H9 (cell line): ENCODE data around the gene YPEL4. TPM values are rescaled to one million over a fixed set of nuclear protein-coding genes. Genes with fewer than 3 reads are reported as not detected.

ENCODE experiments used
- DNase-seq: peaks from one replicate; pipeline ENCODE4 v3.0.0-alpha.2; 2017
- H2AFZ ChIP-seq: one replicate; pipeline ENCODE4 v1.6.1; 2013; ENCODE audit warnings: mild to moderate bottlenecking, low read length, control low read depth, moderate library complexity
- H2AK5ac ChIP-seq: 2 replicates; pipeline ENCODE4 v1.6.1; 2013; ENCODE audit warnings: low read length, control low read depth, mixed read lengths; ENCODE audit not compliant: insufficient read length
- H2BK120ac ChIP-seq: one replicate; pipeline ENCODE4 v1.6.1; 2013; ENCODE audit warnings: low read depth, mild to moderate bottlenecking, low read length, control low read depth, inconsistent platforms; ENCODE audit not compliant: poor library complexity, severe bottlenecking
- H2BK12ac ChIP-seq: 2 replicates; pipeline ENCODE4 v1.6.1; 2013; ENCODE audit warnings: low read length, control low read depth, mixed read lengths, low read depth; ENCODE audit not compliant: insufficient read length
- H2BK15ac ChIP-seq: 2 replicates; pipeline ENCODE4 v1.6.1; 2013; ENCODE audit warnings: low read depth, low read length, control low read depth
- H2BK20ac ChIP-seq: one replicate; pipeline ENCODE4 v1.6.1; 2013; ENCODE audit warnings: low read depth, mild to moderate bottlenecking, low read length, control low read depth, inconsistent platforms; ENCODE audit not compliant: poor library complexity, severe bottlenecking
- H2BK5ac ChIP-seq: 2 replicates; pipeline ENCODE4 v1.6.1; 2013; ENCODE audit warnings: low read length, control low read depth, mixed read lengths; ENCODE audit not compliant: insufficient read length
- H3K14ac ChIP-seq: 2 replicates; pipeline ENCODE4 v1.6.1; 2013; ENCODE audit warnings: low read length, control low read depth; ENCODE audit not compliant: insufficient read depth
- H3K18ac ChIP-seq: 2 replicates; pipeline ENCODE4 v1.6.1; 2013; ENCODE audit warnings: low read depth, mild to moderate bottlenecking, mixed read lengths, low read length, control low read depth; ENCODE audit not compliant: insufficient read length
- H3K23ac ChIP-seq: 2 replicates; pipeline ENCODE4 v1.6.1; 2013; ENCODE audit warnings: low read length, control low read depth, mixed read lengths, low read depth; ENCODE audit not compliant: insufficient read length
- H3K23me2 ChIP-seq: 2 replicates; pipeline ENCODE4 v1.6.1; 2013; ENCODE audit warnings: low read depth, mild to moderate bottlenecking, mixed read lengths, low read length, control low read depth; ENCODE audit not compliant: insufficient read length, poor library complexity, severe bottlenecking
- H3K27ac ChIP-seq: 2 replicates; pipeline ENCODE4 v1.5.1; 2013; ENCODE audit warnings: low read length, control low read depth, mixed read lengths, low read depth; ENCODE audit not compliant: insufficient read length
- H3K27me3 ChIP-seq: 2 replicates; pipeline ENCODE4 v1.6.1; 2013; ENCODE audit warnings: low read length, control low read depth, inconsistent platforms; ENCODE audit not compliant: insufficient read depth
- H3K4ac ChIP-seq: 2 replicates; pipeline ENCODE4 v1.6.1; 2013; ENCODE audit warnings: low read depth, mild to moderate bottlenecking, control low read depth, inconsistent platforms, low read length, moderate library complexity
- H3K4me1 ChIP-seq: 2 replicates; pipeline ENCODE4 v1.6.1; 2013; ENCODE audit warnings: low read length, control low read depth, inconsistent platforms; ENCODE audit not compliant: insufficient read depth
- H3K4me2 ChIP-seq: 2 replicates; pipeline ENCODE4 v1.6.1; 2013; ENCODE audit warnings: low read length, control low read depth, mixed read lengths; ENCODE audit not compliant: insufficient read length, insufficient read depth
- H3K56ac ChIP-seq: 2 replicates; pipeline ENCODE4 v1.6.1; 2013; ENCODE audit warnings: low read depth, mild to moderate bottlenecking, mixed read lengths, low read length, control low read depth; ENCODE audit not compliant: insufficient read length
- H3K79me1 ChIP-seq: 2 replicates; pipeline ENCODE4 v1.6.1; 2013; ENCODE audit warnings: low read depth, mild to moderate bottlenecking, moderate library complexity, low read length, control low read depth, inconsistent platforms; ENCODE audit not compliant: insufficient read depth, poor library complexity, severe bottlenecking
- H3K79me2 ChIP-seq: 2 replicates; pipeline ENCODE4 v1.6.1; 2013; ENCODE audit warnings: low read length, control low read depth, inconsistent platforms; ENCODE audit not compliant: insufficient read depth
- H3K9ac ChIP-seq: 2 replicates; pipeline ENCODE4 v1.6.1; 2013; ENCODE audit warnings: low read length, control low read depth, mixed read lengths; ENCODE audit not compliant: insufficient read length; ENCODE audit errors: extremely low read depth
- H3K9me3 ChIP-seq: one replicate; pipeline ENCODE4 v1.6.1; 2013; ENCODE audit warnings: low read depth, low read length, inconsistent platforms; ENCODE audit not compliant: control insufficient read depth
- H3T11ph ChIP-seq: one replicate; pipeline ENCODE4 v1.6.1; 2013; ENCODE audit warnings: mild to moderate bottlenecking, low read length, control low read depth, inconsistent platforms
- H4K20me1 ChIP-seq: one replicate; pipeline ENCODE4 v1.6.1; 2013; ENCODE audit not compliant: control insufficient read depth, insufficient read length, insufficient read depth
- H4K5ac ChIP-seq: 2 replicates; pipeline ENCODE4 v1.6.1; 2013; ENCODE audit warnings: low read depth, mild to moderate bottlenecking, mixed read lengths, low read length, control low read depth; ENCODE audit not compliant: insufficient read length
- H4K8ac ChIP-seq: replicated peaks from 2 replicates; pipeline ENCODE4 v1.6.1; 2013; ENCODE audit warnings: low read length, control low read depth, mixed read lengths, low read depth; ENCODE audit not compliant: insufficient read length
- H4K91ac ChIP-seq: 2 replicates; pipeline ENCODE4 v1.6.1; 2013; ENCODE audit warnings: low read depth, mild to moderate bottlenecking, moderate library complexity, mixed read lengths, low read length, control low read depth; ENCODE audit not compliant: insufficient read length
- H3K27ac Mint-ChIP-seq, 3 experiments: 2 replicates in 2 of 3; 3 replicates in 1 of 3; pipeline ENCODE4 v1.8.0; 2020 to 2021; ENCODE audit warnings: mixed read lengths in 3 of 3, mild to moderate bottlenecking in 1 of 3, moderate library complexity in 1 of 3
- H3K27me3 Mint-ChIP-seq: 2 replicates; pipeline ENCODE4 v1.8.0; 2021; ENCODE audit warnings: low read depth, mild to moderate bottlenecking, moderate library complexity, mixed read lengths
- H3K36me3 Mint-ChIP-seq, 3 experiments: 2 replicates in 2 of 3; 3 replicates in 1 of 3; pipeline ENCODE4 v1.8.0; 2020 to 2021; ENCODE audit warnings: low read depth in 3 of 3, mixed read lengths in 3 of 3; ENCODE audit not compliant: insufficient read depth in 1 of 3
- H3K4me1 Mint-ChIP-seq, 2 experiments: 2 replicates each; pipeline ENCODE4 v1.8.0; 2020; ENCODE audit warnings: mixed read lengths in 2 of 2
- H3K4me3 Mint-ChIP-seq, 2 experiments: 2 replicates in 1 of 2; 3 replicates in 1 of 2; pipeline ENCODE4 v1.8.0; 2020 to 2021; ENCODE audit warnings: mild to moderate bottlenecking in 2 of 2, mixed read lengths in 2 of 2, moderate library complexity in 1 of 2
- H3K9me3 Mint-ChIP-seq, 2 experiments: 2 replicates in 1 of 2; 3 replicates in 1 of 2; pipeline ENCODE4 v1.8.0; 2020; ENCODE audit warnings: mild to moderate bottlenecking in 2 of 2, mixed read lengths in 2 of 2, moderate library complexity in 1 of 2
- WGBS: extraction: QIAGEN DNeasy Blood & Tissue Kit; methylation state at CpG from one replicate; pipeline ENCODE4 v1.1.7; 2013; ENCODE audit warnings: missing lambda C conversion rate, low lambda C conversion rate, mixed read lengths; ENCODE audit not compliant: insufficient read length; ENCODE audit errors: extremely low coverage; 5-methylcytosine and 5-hydroxymethylcytosine counted together
- total RNA-seq: library from RNA; stranded (reverse); gene quantifications from 2 replicates; pipeline ENCODE4 v1.2.1, GENCODE V29; 2021
- TF ChIP-seq, protein P1 (sequence below): fragments of 200-600 bp; sonication (generic); conservative IDR thresholded peaks from 3 replicates; pipeline ENCODE4 v1.8.0; 2021; ENCODE audit warnings: antibody characterized with exemption, mild to moderate bottlenecking

YPEL4 gene
- total RNA-seq, 1 experiment from 2014 or later, result 0.13 TPM

DNA sequence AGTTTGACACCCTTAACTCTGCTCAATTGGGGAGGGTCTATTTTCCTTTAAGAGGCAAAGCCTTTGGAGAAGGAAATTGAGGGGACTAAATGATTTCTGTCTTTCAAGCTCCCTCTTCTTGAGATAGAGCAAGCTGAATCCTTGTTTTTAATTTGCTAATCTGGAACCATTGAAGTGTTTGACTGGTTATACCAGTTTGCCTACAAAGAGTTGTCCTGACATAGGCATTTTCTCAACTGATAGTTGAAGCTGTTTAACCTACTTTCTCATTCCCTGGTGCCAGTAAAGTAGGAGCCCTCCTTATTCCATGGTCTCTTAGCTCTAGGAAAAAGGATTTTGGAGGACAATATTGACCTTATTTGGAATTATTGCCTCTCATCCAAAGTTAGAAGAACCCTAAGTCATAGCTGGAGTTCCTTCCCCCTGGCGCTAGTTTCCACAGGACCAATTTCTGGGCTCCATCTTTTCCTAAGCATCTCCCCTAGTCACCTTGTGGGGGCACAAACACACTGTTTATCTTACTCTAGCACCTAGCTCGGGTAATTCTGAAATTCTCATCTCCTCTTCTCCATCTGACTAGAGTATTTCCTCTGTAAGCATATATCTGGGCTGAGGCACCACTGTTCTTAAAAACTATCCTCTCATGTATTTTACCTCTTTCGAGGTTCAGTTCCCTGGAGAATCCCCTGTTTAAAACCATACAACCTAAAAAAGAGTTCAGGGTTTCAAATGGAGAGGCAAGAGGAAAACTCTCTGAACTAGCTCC, 25.6 kb upstream of the YPEL4 start:
- no peak overlapping the region for H2BK20ac ChIP-seq
- no peak overlapping the region for H3T11ph ChIP-seq
- peaks cover 28 to 42% of the 10 kb centered on the region in 2 experiments for H3K4me1 Mint-ChIP-seq
- no peak overlapping the region for H3K4ac ChIP-seq
- no peaks in the 10 kb centered on the region for H3K9me3 ChIP-seq
- TF ChIP-seq, protein P1, sequence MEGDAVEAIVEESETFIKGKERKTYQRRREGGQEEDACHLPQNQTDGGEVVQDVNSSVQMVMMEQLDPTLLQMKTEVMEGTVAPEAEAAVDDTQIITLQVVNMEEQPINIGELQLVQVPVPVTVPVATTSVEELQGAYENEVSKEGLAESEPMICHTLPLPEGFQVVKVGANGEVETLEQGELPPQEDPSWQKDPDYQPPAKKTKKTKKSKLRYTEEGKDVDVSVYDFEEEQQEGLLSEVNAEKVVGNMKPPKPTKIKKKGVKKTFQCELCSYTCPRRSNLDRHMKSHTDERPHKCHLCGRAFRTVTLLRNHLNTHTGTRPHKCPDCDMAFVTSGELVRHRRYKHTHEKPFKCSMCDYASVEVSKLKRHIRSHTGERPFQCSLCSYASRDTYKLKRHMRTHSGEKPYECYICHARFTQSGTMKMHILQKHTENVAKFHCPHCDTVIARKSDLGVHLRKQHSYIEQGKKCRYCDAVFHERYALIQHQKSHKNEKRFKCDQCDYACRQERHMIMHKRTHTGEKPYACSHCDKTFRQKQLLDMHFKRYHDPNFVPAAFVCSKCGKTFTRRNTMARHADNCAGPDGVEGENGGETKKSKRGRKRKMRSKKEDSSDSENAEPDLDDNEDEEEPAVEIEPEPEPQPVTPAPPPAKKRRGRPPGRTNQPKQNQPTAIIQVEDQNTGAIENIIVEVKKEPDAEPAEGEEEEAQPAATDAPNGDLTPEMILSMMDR, result no peak
- no peaks in the 10 kb centered on the region for H3K27me3 Mint-ChIP-seq
- no peak overlapping the region for H2AFZ ChIP-seq
- H3K14ac ChIP-seq, result no peak overlapping the region
- no peak overlapping the region for H3K4me3 Mint-ChIP-seq
- no peaks in the 10 kb centered on the region for H4K20me1 ChIP-seq
- no peak for DNase-seq
- H3K4me1 ChIP-seq, result no peaks in the 10 kb centered on the region; the same call in 1 of the 2 replicates
- no peaks in the 10 kb centered on the region for H3K23me2 ChIP-seq
- no peak overlapping the region for H2BK120ac ChIP-seq
- no peak overlapping the region for H4K5ac ChIP-seq
- WGBS, result no CpG with 5 or more reads among the region's 3 CpGs
- no peaks in the 10 kb centered on the region; a peak in 2 of 5 replicates for H3K9me3 Mint-ChIP-seq
- H2BK5ac ChIP-seq, result no peak overlapping the region
- H2AK5ac ChIP-seq, result no peak overlapping the region
- no peak overlapping the region for H2BK15ac ChIP-seq
- no peak overlapping the region for H4K91ac ChIP-seq
- no peak overlapping the region for H3K9ac ChIP-seq
- no peak overlapping the region for H2BK12ac ChIP-seq
- no peak overlapping the region; a peak in 1 of 7 replicates for H3K27ac Mint-ChIP-seq
- H3K27me3 ChIP-seq, result no peaks in the 10 kb centered on the region
- H3K23ac ChIP-seq, result no peak overlapping the region
- no peak overlapping the region for H3K18ac ChIP-seq
- peaks cover 11% of the 10 kb centered on the region for H3K79me1 ChIP-seq
- no peak overlapping the region for H4K8ac ChIP-seq
- no peak overlapping the region for H3K27ac ChIP-seq
- no peak overlapping the region for H3K56ac ChIP-seq
- no peak overlapping the region for H3K4me2 ChIP-seq
- H3K79me2 ChIP-seq, result peaks cover 11% of the 10 kb centered on the region; the same call in 1 of the 2 replicates
- peaks cover 25 to 65% (median 44%) of the 10 kb centered on the region in 3 experiments for H3K36me3 Mint-ChIP-seq
